ENCODE data around the gene FAM117A.

DNA sequence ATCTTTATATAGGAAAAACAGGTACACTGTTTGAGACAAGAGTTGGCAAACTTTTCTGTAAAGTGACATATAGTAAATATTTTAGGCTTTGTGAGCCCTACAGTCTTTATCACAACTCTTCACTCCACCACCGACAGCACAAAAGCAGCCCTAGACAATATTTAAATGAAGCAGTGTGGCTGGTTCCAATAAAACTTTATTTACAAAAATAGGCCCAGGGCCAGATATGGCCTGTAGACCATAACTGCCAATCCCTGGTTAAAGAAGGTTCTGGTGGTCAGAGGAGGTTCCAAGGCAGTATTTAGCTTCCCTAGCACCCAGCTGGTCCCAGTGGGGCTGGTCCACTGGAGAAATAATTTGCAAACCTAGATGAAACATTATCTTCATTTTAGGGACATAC lies 3.6 kb downstream of the FAM117A start:
- TF ChIP-seq POLR2A (IDR thresholded peaks at IDR 0.05), result no peak
- TF ChIP-seq, protein P1, sequence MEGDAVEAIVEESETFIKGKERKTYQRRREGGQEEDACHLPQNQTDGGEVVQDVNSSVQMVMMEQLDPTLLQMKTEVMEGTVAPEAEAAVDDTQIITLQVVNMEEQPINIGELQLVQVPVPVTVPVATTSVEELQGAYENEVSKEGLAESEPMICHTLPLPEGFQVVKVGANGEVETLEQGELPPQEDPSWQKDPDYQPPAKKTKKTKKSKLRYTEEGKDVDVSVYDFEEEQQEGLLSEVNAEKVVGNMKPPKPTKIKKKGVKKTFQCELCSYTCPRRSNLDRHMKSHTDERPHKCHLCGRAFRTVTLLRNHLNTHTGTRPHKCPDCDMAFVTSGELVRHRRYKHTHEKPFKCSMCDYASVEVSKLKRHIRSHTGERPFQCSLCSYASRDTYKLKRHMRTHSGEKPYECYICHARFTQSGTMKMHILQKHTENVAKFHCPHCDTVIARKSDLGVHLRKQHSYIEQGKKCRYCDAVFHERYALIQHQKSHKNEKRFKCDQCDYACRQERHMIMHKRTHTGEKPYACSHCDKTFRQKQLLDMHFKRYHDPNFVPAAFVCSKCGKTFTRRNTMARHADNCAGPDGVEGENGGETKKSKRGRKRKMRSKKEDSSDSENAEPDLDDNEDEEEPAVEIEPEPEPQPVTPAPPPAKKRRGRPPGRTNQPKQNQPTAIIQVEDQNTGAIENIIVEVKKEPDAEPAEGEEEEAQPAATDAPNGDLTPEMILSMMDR (IDR thresholded peaks at IDR 0.05), result no peak

All from adrenal gland (tissue), 5 donors.